Parathyroid adenoma (tissue), 2 donors: Measurements from ENCODE around the gene CLCNKB.

Source experiments
- H2AFZ ChIP-seq: fragments of 300-600 bp; sonication (generic); one replicate; pipeline ENCODE4 v1.7.0; 2017; ENCODE audit warnings: antibody characterized with exemption, mild to moderate bottlenecking
- H3K27ac ChIP-seq: fragments of 300-600 bp; sonication (generic); one replicate; pipeline ENCODE4 v1.7.0; 2017
- H3K27me3 ChIP-seq: fragments of 300-600 bp; sonication (generic); one replicate; pipeline ENCODE4 v1.7.0; 2017; ENCODE audit warnings: low read length; ENCODE audit not compliant: control insufficient read depth, insufficient read depth
- H3K36me3 ChIP-seq: fragments of 300-600 bp; sonication (generic); one replicate; pipeline ENCODE4 v1.7.0; 2017; ENCODE audit warnings: low read length; ENCODE audit not compliant: control insufficient read depth, insufficient read depth
- H3K4me1 ChIP-seq: fragments of 300-600 bp; sonication (generic); one replicate; pipeline ENCODE4 v1.7.0; 2017; ENCODE audit warnings: control low read depth
- H3K4me2 ChIP-seq: fragments of 300-600 bp; sonication (generic); one replicate; pipeline ENCODE4 v1.7.0; 2017; ENCODE audit warnings: low read length
- H3K4me3 ChIP-seq: fragments of 300-600 bp; sonication (generic); one replicate; pipeline ENCODE4 v1.7.0; 2017; ENCODE audit warnings: low read depth, low read length
- H3K79me2 ChIP-seq: fragments of 300-600 bp; sonication (generic); one replicate; pipeline ENCODE4 v1.7.0; 2017; ENCODE audit warnings: control low read depth
- H3K9ac ChIP-seq: fragments of 300-600 bp; sonication (generic); one replicate; pipeline ENCODE4 v1.7.0; 2017; ENCODE audit warnings: mild to moderate bottlenecking
- H3K9me3 ChIP-seq: fragments of 300-600 bp; sonication (generic); one replicate; pipeline ENCODE4 v1.7.0; 2017; ENCODE audit warnings: low read length; ENCODE audit not compliant: control insufficient read depth
- CTCF ChIP-seq: fragments of 300-600 bp; sonication (generic); IDR thresholded peaks from one replicate; pipeline ENCODE4 v1.7.0; 2017; ENCODE audit warnings: antibody characterized with exemption, mild to moderate bottlenecking
- donor health status: primary hyperparathyroidism.

CLCNKB gene

DNA sequence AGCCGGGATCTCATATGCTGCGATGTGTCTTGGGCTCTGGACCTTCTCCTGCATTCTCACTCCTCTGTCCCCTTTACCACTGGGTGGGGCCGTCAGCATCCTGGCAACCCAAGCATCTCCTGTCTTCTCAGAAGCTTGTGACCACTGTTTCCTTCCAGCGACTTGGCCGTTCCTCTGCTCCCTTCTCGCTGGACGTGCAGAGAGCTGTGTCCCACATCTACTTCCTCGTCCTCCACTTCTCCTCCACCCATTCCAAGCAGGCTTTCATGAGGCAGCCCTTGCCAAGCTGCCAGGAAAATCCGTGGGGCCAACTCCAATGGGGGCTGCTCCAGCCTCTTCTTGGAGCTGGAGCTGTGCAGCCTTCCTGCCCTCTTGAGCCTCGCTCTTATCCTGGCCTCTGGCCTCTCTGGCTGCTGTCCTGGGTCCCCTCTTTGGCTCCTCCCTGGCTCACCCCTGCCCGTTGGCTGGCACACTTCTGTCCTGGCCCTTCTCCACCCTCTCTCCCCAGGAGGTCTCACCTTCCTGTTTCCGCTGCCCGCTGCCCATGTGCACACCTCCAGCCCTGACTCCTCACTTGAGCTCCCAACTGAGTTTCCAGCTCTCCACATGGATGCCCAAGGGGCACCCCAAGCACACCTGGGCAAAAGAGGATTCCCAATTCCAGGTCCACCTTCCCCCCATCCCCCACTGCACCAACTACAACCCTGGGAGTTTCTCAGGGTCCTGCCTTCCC, 21.1 kb downstream of the CLCNKB start:
- Histone ChIP-seq H3K27me3 (no peaks in the 10 kb centered on the region), H3K9ac (no peak overlapping the region), H3K9me3 (no peaks in the 10 kb centered on the region), H3K4me2 (no peak overlapping the region), H3K79me2 (no peaks in the 10 kb centered on the region), H3K27ac (no peak overlapping the region), H3K4me1 (peaks cover 4% of the 10 kb centered on the region), H3K36me3 (no peaks in the 10 kb centered on the region), H2AFZ (no peak overlapping the region), H3K4me3 (no peak overlapping the region)
- TF ChIP-seq CTCF = no peak

DNA sequence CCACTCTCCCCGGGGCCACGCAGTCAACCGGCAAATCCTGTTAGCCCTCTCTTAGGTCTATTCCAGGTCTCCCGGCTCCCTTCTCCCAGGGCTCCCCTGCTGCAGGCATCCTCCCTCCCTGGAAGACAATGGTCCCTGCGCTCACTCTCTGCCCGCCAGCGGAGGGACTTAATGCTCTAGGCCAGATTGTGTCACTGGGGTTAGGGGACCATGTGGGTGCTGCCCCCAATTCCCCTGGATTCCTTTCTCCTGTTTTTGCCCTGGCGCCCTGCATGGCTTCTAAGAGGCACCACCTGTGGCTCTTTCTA, 21.6 kb downstream of the CLCNKB start:
- H3K9ac ChIP-seq = no peak overlapping the region
- H3K27ac ChIP-seq = no peak overlapping the region
- no peak overlapping the region for H2AFZ ChIP-seq
- H3K4me2 ChIP-seq = no peak overlapping the region
- TF ChIP-seq CTCF = no peak
- H3K79me2 ChIP-seq = no peaks in the 10 kb centered on the region
- H3K4me1 ChIP-seq = peaks cover 4% of the 10 kb centered on the region
- no peak overlapping the region for H3K4me3 ChIP-seq
- no peaks in the 10 kb centered on the region for H3K9me3 ChIP-seq
- no peaks in the 10 kb centered on the region for H3K36me3 ChIP-seq
- H3K27me3 ChIP-seq = no peaks in the 10 kb centered on the region

- H3K79me2 ChIP-seq = no peaks in the 10 kb centered on the region
- H3K9me3 ChIP-seq = no peaks in the 10 kb centered on the region
- no peak overlapping the region for H3K4me2 ChIP-seq
- peaks cover 4% of the 10 kb centered on the region for H3K4me1 ChIP-seq
- H3K9ac ChIP-seq = no peak overlapping the region
- no peaks in the 10 kb centered on the region for H3K36me3 ChIP-seq
- no peaks in the 10 kb centered on the region for H3K27me3 ChIP-seq
- no peak for TF ChIP-seq CTCF
- H3K4me3 ChIP-seq = no peak overlapping the region
- no peak overlapping the region for H3K27ac ChIP-seq
- no peak overlapping the region for H2AFZ ChIP-seq
Observed at GRCh38 chr1:16066245-16066644, 22.7 kb downstream of the CLCNKB start.

DNA sequence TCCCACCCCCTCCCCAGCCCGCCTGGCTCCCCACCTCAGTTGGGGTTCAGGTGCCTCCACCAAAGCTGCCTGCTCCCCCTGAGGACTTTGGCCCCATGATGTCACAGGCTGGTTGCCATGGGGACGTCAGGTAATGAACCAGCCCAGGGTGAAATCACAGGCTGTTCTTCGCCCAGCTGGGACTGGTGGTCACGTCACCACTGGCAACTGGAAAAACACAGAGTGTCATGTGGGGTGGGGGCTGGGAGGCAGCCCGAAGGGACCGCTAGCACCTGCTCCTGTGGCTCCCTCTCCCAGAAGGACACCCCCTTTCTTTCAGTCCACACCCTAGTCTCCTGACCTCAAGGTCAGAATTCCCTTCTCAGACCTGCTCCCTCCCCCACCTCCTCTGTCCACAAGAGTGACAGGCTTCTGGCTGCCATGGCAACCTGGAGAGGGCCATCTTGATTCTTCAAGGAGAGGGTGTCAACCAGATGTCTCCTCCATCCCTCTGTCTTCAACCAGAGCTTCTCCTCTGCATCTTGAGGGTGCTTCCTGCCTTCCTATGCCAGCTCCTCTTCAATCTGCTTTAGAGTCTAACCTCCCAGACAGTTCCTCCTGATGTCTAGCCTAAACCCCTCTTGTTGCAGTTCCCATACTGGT, 23.7 kb downstream of the CLCNKB start:
- no peaks in the 10 kb centered on the region for H3K27me3 ChIP-seq
- H3K9me3 ChIP-seq = no peaks in the 10 kb centered on the region
- H3K4me1 ChIP-seq = peaks cover 4% of the 10 kb centered on the region
- no peaks in the 10 kb centered on the region for H3K79me2 ChIP-seq
- no peak overlapping the region for H2AFZ ChIP-seq
- no peaks in the 10 kb centered on the region for H3K36me3 ChIP-seq
- H3K4me3 ChIP-seq = no peak overlapping the region
- no peak overlapping the region for H3K9ac ChIP-seq
- H3K27ac ChIP-seq = no peak overlapping the region
- TF ChIP-seq CTCF = no peak
- H3K4me2 ChIP-seq = no peak overlapping the region

DNA sequence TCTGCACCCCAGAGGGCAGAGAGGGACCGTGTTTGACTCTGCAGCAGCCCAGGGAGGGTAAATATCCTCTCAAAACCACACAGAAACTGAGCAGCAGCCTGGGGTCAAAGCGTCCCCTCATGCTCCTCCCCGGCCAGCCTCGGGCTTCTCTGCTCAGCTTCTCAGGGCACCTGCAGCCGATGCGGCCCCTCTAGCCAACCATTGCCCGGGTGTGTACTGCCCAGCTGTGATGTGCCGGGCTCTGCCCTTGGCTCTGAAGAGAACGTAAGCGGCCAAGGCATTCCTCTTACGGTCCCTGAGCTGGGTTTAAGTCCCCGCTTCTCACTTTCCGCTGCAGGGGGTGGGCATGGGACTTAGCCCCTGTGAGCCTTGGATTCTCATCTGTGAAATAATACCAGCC, 24.4 kb downstream of the CLCNKB start:
- Histone ChIP-seq H3K9ac (no peak overlapping the region), H3K4me3 (no peak overlapping the region), H3K27me3 (no peaks in the 10 kb centered on the region), H2AFZ (no peak overlapping the region), H3K4me1 (peaks cover 4% of the 10 kb centered on the region), H3K79me2 (no peaks in the 10 kb centered on the region), H3K4me2 (no peak overlapping the region), H3K36me3 (no peaks in the 10 kb centered on the region), H3K27ac (no peak overlapping the region), H3K9me3 (no peaks in the 10 kb centered on the region)
- TF ChIP-seq CTCF = no peak
